HFFc6 (cell line): ENCODE data around the gene SLC44A3. TPM values are rescaled to one million over a fixed set of nuclear protein-coding genes. Genes with fewer than 3 reads are reported as not detected.

Experiments
- DNase-seq: peaks from one replicate; pipeline ENCODE4 v3.0.0-alpha.2; 2018
- H3K27ac Mint-ChIP-seq: 2 replicates; pipeline ENCODE4 v1.8.0; 2020; ENCODE audit warnings: mild to moderate bottlenecking, mixed read lengths
- H3K27me3 Mint-ChIP-seq: 2 replicates; pipeline ENCODE4 v1.8.0; 2021; ENCODE audit warnings: mild to moderate bottlenecking, moderate library complexity, mixed read lengths; ENCODE audit not compliant: insufficient read depth
- H3K36me3 Mint-ChIP-seq: 2 replicates; pipeline ENCODE4 v1.8.0; 2021; ENCODE audit warnings: low read depth, mixed read lengths
- H3K4me1 Mint-ChIP-seq: 2 replicates; pipeline ENCODE4 v1.8.0; 2020; ENCODE audit warnings: low read depth, mixed read lengths
- H3K4me3 Mint-ChIP-seq: 2 replicates; pipeline ENCODE4 v1.8.0; 2020; ENCODE audit warnings: mild to moderate bottlenecking, moderate library complexity, mixed read lengths
- H3K9me3 Mint-ChIP-seq: 2 replicates; pipeline ENCODE4 v1.8.0; 2020; ENCODE audit warnings: mild to moderate bottlenecking, mixed read lengths
- long read RNA-seq: library from polyadenylated mRNA; unstranded; transcript quantifications from one replicate; pipeline ENCODE4 v2.0.0, GENCODE V29; 2019
- total RNA-seq, 6 experiments: library from RNA; stranded (reverse); fragmentation: NEBNext Ultra II Directional; extraction: Animal tissue kit (Norgen Biotek cat#: 25700); gene quantifications; 2 replicates in 1 of 6; 3 replicates in 5 of 6; pipeline ENCODE4 v1.2.3, GENCODE V29; 2021
- TF ChIP-seq, protein P1 (sequence below): fragments of 200-600 bp; sonication (generic); IDR thresholded peaks from 2 replicates; pipeline ENCODE4 v1.5.0; 2021; ENCODE audit warnings: antibody characterized with exemption, mild to moderate bottlenecking

SLC44A3 gene
- total RNA-seq: 1 to 10 TPM in 2 of 6 experiments, under 1 TPM in 4; 0.62 to 1.8 (median 0.73) TPM
- long read RNA-seq: 0 reads

GRCh38 chr1:94819945-94820746, at the start of gene SLC44A3:
SLC44A3 (plus strand) TSS chr1:94820357; CDS start chr1:94820452, 95 bp downstream.
- peak within 1 kb of the TSS; percentile 75 for H3K4me3 Mint-ChIP-seq
- H3K36me3 Mint-ChIP-seq: no peaks in the 10 kb centered on the region
- no peaks in the 10 kb centered on the region for H3K9me3 Mint-ChIP-seq
- no peak for DNase-seq
- H3K27ac Mint-ChIP-seq: no peak within 1 kb of the TSS
- TF ChIP-seq, protein P1, sequence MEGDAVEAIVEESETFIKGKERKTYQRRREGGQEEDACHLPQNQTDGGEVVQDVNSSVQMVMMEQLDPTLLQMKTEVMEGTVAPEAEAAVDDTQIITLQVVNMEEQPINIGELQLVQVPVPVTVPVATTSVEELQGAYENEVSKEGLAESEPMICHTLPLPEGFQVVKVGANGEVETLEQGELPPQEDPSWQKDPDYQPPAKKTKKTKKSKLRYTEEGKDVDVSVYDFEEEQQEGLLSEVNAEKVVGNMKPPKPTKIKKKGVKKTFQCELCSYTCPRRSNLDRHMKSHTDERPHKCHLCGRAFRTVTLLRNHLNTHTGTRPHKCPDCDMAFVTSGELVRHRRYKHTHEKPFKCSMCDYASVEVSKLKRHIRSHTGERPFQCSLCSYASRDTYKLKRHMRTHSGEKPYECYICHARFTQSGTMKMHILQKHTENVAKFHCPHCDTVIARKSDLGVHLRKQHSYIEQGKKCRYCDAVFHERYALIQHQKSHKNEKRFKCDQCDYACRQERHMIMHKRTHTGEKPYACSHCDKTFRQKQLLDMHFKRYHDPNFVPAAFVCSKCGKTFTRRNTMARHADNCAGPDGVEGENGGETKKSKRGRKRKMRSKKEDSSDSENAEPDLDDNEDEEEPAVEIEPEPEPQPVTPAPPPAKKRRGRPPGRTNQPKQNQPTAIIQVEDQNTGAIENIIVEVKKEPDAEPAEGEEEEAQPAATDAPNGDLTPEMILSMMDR: peak; percentile 49
- peaks cover 5% of the 10 kb centered on the region; the same call in 1 of the 2 replicates for H3K4me1 Mint-ChIP-seq
- peaks cover 8% of the 10 kb centered on the region; the same call in 1 of the 2 replicates for H3K27me3 Mint-ChIP-seq

DNA sequence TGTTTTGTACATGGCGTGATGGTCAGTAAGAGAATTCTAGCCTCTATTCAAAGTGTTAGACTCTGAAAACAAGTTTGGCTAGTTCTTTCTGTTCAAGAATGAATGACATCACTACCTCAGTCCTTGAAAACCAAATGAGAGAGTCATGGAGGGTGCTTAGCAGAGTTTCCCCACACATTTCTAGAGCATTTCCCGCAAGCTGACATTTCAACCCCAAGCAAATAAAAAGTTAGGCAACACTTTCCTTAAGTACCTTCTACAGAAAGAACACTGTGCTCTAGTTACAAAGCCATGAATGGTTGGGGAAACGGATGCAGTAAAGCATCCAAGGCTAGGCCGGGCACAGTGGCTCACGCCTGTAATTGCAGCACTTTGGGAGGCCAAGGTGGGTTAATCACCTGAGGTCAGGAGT, 47.9 kb upstream of the SLC44A3 start:
- TF ChIP-seq, protein P1: no peak
- H3K27me3 Mint-ChIP-seq: no peaks in the 10 kb centered on the region; the same call in 1 of the 2 replicates
- no peak for DNase-seq
- H3K36me3 Mint-ChIP-seq: peaks cover 3% of the 10 kb centered on the region; the same call in 1 of the 2 replicates
- no peaks in the 10 kb centered on the region; the same call in 1 of the 2 replicates for H3K9me3 Mint-ChIP-seq
- no peak overlapping the region for H3K4me3 Mint-ChIP-seq
- peaks cover 15% of the 10 kb centered on the region for H3K4me1 Mint-ChIP-seq
- H3K27ac Mint-ChIP-seq: no peak overlapping the region

DNA sequence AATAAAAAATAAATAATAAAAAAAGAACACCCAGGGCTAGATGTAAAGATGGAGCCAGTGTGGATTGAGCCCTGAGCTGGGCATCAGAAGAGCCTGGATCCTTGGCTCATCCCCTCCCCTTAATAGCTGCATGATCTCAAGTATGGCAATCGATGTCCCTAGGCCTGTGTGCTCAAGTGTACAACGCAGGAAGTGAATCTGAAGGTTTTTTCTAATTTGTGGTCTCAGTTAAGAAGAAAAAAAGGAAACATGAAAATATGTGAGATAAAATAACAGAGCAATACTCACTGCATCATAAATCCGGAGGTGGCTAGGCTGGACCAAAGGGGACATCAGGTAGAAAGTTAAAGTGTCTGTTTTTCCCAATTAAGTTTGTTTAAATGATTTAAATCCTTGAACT, 47.3 kb upstream of the SLC44A3 start:
- Mint-ChIP-seq H3K27me3 (no peaks in the 10 kb centered on the region; the same call in 1 of the 2 replicates), H3K9me3 (no peaks in the 10 kb centered on the region; the same call in 1 of the 2 replicates), H3K36me3 (peaks cover 4% of the 10 kb centered on the region; the same call in 1 of the 2 replicates), H3K4me1 (peaks cover 15% of the 10 kb centered on the region), H3K4me3 (no peak overlapping the region), H3K27ac (no peak overlapping the region)
- TF ChIP-seq, protein P1: no peak
- DNase-seq: no peak

- TF ChIP-seq, protein P1: no peak
- Mint-ChIP-seq H3K9me3 (no peaks in the 10 kb centered on the region; the same call in 1 of the 2 replicates), H3K4me1 (peaks cover 18% of the 10 kb centered on the region), H3K36me3 (peaks cover 4% of the 10 kb centered on the region; the same call in 1 of the 2 replicates), H3K27me3 (no peaks in the 10 kb centered on the region; the same call in 1 of the 2 replicates), H3K4me3 (no peak overlapping the region), H3K27ac (peak overlapping the region; percentile 48)
- no peak for DNase-seq
Observed at GRCh38 chr1:94773296-94773809, 46.8 kb upstream of the SLC44A3 start.

- Mint-ChIP-seq H3K9me3 (no peaks in the 10 kb centered on the region; the same call in 1 of the 2 replicates), H3K27ac (peak overlapping the region; percentile 48), H3K36me3 (peaks cover 4% of the 10 kb centered on the region; the same call in 1 of the 2 replicates), H3K4me1 (peaks cover 24% of the 10 kb centered on the region), H3K27me3 (no peaks in the 10 kb centered on the region; the same call in 1 of the 2 replicates), H3K4me3 (no peak overlapping the region)
- DNase-seq: no peak
- TF ChIP-seq, protein P1: no peak
Observed at GRCh38 chr1:94773931-94774422, 46.2 kb upstream of the SLC44A3 start.
